HepG2 (cell line): ENCODE measurements around the gene XXYLT1. TPM values are rescaled to one million over a fixed set of nuclear protein-coding genes. Genes with fewer than 3 reads are reported as not detected.

Experiments used
- ATAC-seq: fragments of 200-7000 bp; cut with Tn5 transposase; 3 replicates; pipeline ENCODE4 v1.9.1; 2020; ENCODE audit warnings: mild to moderate bottlenecking, moderate library complexity
- BruUV-seq: library from RNA; stranded (reverse); fragments of 400-500 nt; replicated peaks from 2 replicates; lab custom pipeline; 2021; lab: Mats Ljungman, UMichigan
- CTCF ChIA-PET: fragments of 300-600 bp; formaldehyde crosslinking; extraction: SDS; loops from one replicate; lab custom pipeline; 2021; ENCODE audit warnings: low total read pairs, inconsistent platforms, low intra/inter-chr PET ratio; lab: Yijun Ruan, JAX
- POLR2A ChIA-PET: fragments of 350-600 bp; sonication (Branson Sonifier 250); formaldehyde crosslinking; loops from one replicate; lab custom pipeline; 2020; ENCODE audit warnings: antibody characterized with exemption, inconsistent platforms; lab: Yijun Ruan, JAX
- DNase-seq: peaks from one replicate; pipeline ENCODE4 v3.0.0-alpha.2; 2015; ENCODE audit warnings: low spot score
- FAIRE-seq: peaks from 3 replicates; lab custom pipeline; 2011; peaks lifted over from hg19 to GRCh38; lab: Jason Lieb, UNC
- H2AFZ ChIP-seq: one replicate; pipeline ENCODE4 v1.6.1; 2011; ENCODE audit warnings: low read length, inconsistent platforms
- H3K27ac ChIP-seq: fragments of 300-600 bp; 3 replicates; pipeline ENCODE4 v1.8.0; 2011; ENCODE audit warnings: mixed run types, mild to moderate bottlenecking, mixed read lengths, low read length, inconsistent platforms; ENCODE audit not compliant: insufficient read depth; ENCODE audit errors: extremely low read length
- H3K27me3 ChIP-seq, 2 experiments: fragments of 200-600 bp in 1 of 2; 2 replicates in 1 of 2; 3 replicates in 1 of 2; pipeline versions ENCODE4 v1.6.0 to v1.8.0; 2011; ENCODE audit warnings: low read length in 2 of 2, mild to moderate bottlenecking in 2 of 2, moderate library complexity in 2 of 2, inconsistent platforms in 1 of 2; ENCODE audit not compliant: insufficient read depth in 2 of 2, control insufficient read depth in 1 of 2
- H3K36me3 ChIP-seq, 2 experiments: fragments of 200-600 bp in 1 of 2; replicated peaks in 1 of 2; 2 replicates in 1 of 2; 3 replicates in 1 of 2; pipeline versions ENCODE4 v1.5.1 to v1.8.0; 2011; ENCODE audit warnings: low read length in 2 of 2, inconsistent platforms in 1 of 2; ENCODE audit not compliant: insufficient read depth in 2 of 2, control insufficient read depth in 1 of 2
- H3K4me1 ChIP-seq: 2 replicates; pipeline ENCODE4 v1.5.1; 2012; ENCODE audit warnings: low read length, inconsistent platforms; ENCODE audit not compliant: insufficient read depth
- H3K4me2 ChIP-seq: 2 replicates; pipeline ENCODE4 v1.6.0; 2011; ENCODE audit warnings: low read depth, low read length, inconsistent platforms
- H3K4me3 ChIP-seq, 3 experiments: fragments of 200-600 bp in 1 of 3; sonication (generic), shearing (Covaris generic) in 1 of 3; replicated peaks in 1 of 3; 2 replicates each; pipeline ENCODE4 v1.5.1; 2011 to 2016; ENCODE audit warnings: low read length in 3 of 3, inconsistent platforms in 2 of 3, low read depth in 2 of 3, mild to moderate bottlenecking in 2 of 3, control low read depth in 1 of 3, mixed read lengths in 1 of 3; ENCODE audit not compliant: insufficient read depth in 1 of 3
- H3K79me2 ChIP-seq: one replicate; pipeline ENCODE4 v1.6.1; 2011; ENCODE audit warnings: low read length, inconsistent platforms; ENCODE audit not compliant: insufficient read depth
- H3K9ac ChIP-seq: 2 replicates; pipeline ENCODE4 v1.6.0; 2011; ENCODE audit warnings: mild to moderate bottlenecking, low read depth, low read length, inconsistent platforms; ENCODE audit not compliant: insufficient read depth
- H3K9me3 ChIP-seq: 2 replicates; pipeline ENCODE4 v1.5.1; 2012; ENCODE audit warnings: mild to moderate bottlenecking, low read length
- H4K20me1 ChIP-seq: 2 replicates; pipeline ENCODE4 v1.6.0; 2011; ENCODE audit warnings: inconsistent platforms, mild to moderate bottlenecking, low read length, moderate library complexity; ENCODE audit not compliant: insufficient read depth
- ARNT2 ChIP-seq: sonication (generic); formaldehyde crosslinking; IDR thresholded peaks from 2 replicates; pipeline ENCODE4 v1.8.0; 2022; ENCODE audit warnings: mild to moderate bottlenecking, low read depth, missing genetic modification reagents, moderate library complexity
- EZH2 ChIP-seq: conservative IDR thresholded peaks from 2 replicates; pipeline ENCODE4 v1.6.1; 2012; ENCODE audit warnings: mild to moderate bottlenecking, low read depth, low read length, moderate library complexity
- HNRNPK ChIP-seq: fragments of 200-400 bp; formaldehyde crosslinking; IDR thresholded peaks from 2 replicates; pipeline ENCODE4 v1.6.1; 2018; ENCODE audit warnings: low read length, low read depth, moderate library complexity, mild to moderate bottlenecking; ENCODE audit not compliant: poor library complexity, severe bottlenecking
- PCBP1 ChIP-seq: fragments of 200-400 bp; formaldehyde crosslinking; IDR thresholded peaks from 2 replicates; pipeline ENCODE4 v1.6.1; 2017; ENCODE audit warnings: mild to moderate bottlenecking, low read depth, low read length, borderline replicate concordance
- WIZ ChIP-seq: sonication (generic); formaldehyde crosslinking; IDR thresholded peaks from 2 replicates; pipeline ENCODE4 v1.5.1; 2020; ENCODE audit warnings: mild to moderate bottlenecking, missing genetic modification reagents
- ZNF569 ChIP-seq: sonication (generic); formaldehyde crosslinking; IDR thresholded peaks from 2 replicates; pipeline ENCODE4 v1.5.0; 2020; ENCODE audit warnings: mild to moderate bottlenecking, missing genetic modification reagents, moderate library complexity, borderline replicate concordance
- ZNF784 ChIP-seq: sonication (generic); formaldehyde crosslinking; IDR thresholded peaks from 2 replicates; pipeline ENCODE4 v1.5.1; 2020; ENCODE audit warnings: missing genetic modification reagents, mild to moderate bottlenecking, borderline replicate concordance
- WGBS: methylation state at CpG from one replicate; pipeline ENCODE4 v1.1.6; 2017; ENCODE audit warnings: low lambda C conversion rate; 5-methylcytosine and 5-hydroxymethylcytosine counted together
- in situ Hi-C: cut with HindIII; loops from 2 replicates; pipeline ENCODE4 v1.10.0; 2017; ENCODE audit warnings: low pct_unique_long_range_greater_than_20kb; ENCODE audit not compliant: extremely low pct_ligation_motif_present
- intact Hi-C: fragments of 100-400 bp; cut with micrococcal nuclease; formaldehyde crosslinking; loops from one replicate; pipeline ENCODE4 v1.10.0; 2022; ENCODE audit not compliant: unreplicated experiment
- polyA plus RNA-seq, 8 experiments: library from polyadenylated mRNA; depleted of rRNA in 3 of 8; stranded (reverse) in 7 of 8; unstranded in 1 of 8; fragments of >200 nt; fragmentation: Illumina TruSeq in 4 of 8; extraction: Trizol in 4 of 8; gene quantifications; 2 replicates each; pipeline versions ENCODE4 v1.2.1 to v1.2.3, GENCODE V29; 2011 to 2016; ENCODE audit warnings: low read depth in 4 of 8, missing spikeins in 1 of 8, mixed read lengths in 1 of 8; ENCODE audit not compliant: insufficient read depth in 1 of 8
- total RNA-seq, 5 experiments: library from RNA; depleted of rRNA; stranded (reverse); fragments of >200 nt; fragmentation: Illumina TruSeq; extraction: Trizol; gene quantifications; 2 replicates each; pipeline ENCODE4 v1.2.3, GENCODE V29; 2016; ENCODE audit warnings: low read depth in 1 of 5
- TF ChIP-seq, protein P1 (sequence below): sonication (generic); formaldehyde crosslinking; IDR thresholded peaks from 2 replicates; pipeline ENCODE4 v1.4.0; 2020; ENCODE audit warnings: missing genetic modification reagents
- TF ChIP-seq, protein P2 (sequence below): sonication (generic); formaldehyde crosslinking; IDR thresholded peaks from 2 replicates; pipeline ENCODE4 v1.4.0; 2020; ENCODE audit warnings: missing genetic modification reagents

Gene XXYLT1
- total and polyA plus RNA-seq, 2 of the 13 experiments (the other 11 are each of a cell fraction or from before 2014, with no cell fraction given) = 17.7 to 19.0 TPM

GRCh38 chr3:195101927-195102608, 168.9 kb downstream of the XXYLT1 start:
- Histone ChIP-seq H3K4me3 (no peak overlapping the region), H3K9me3 (no peaks in the 10 kb centered on the region), H3K9ac (no peak overlapping the region), H3K4me1 (peaks cover 38% of the 10 kb centered on the region), H3K79me2 (no peaks in the 10 kb centered on the region), H3K27ac (no peak overlapping the region), H3K27me3 (no peaks in the 10 kb centered on the region), H3K4me2 (no peak overlapping the region), H2AFZ (no peak overlapping the region), H4K20me1 (no peaks in the 10 kb centered on the region), H3K36me3 (no peaks in the 10 kb centered on the region)
- TF ChIP-seq ZNF784 (no peak), HNRNPK (peak; percentile 93), ARNT2 (CRISPR knock-in tag) (no peak), PCBP1 (0 out of 2 replicates have a peak, but pooled peaks have one; percentile 76)
- POLR2A ChIA-PET = no interaction called here
- ATAC-seq (no peak), DNase-seq (no peak), FAIRE-seq (no peak)
- 96% methylated on average over 13 of the region's 13 CpGs for WGBS
- intact Hi-C loops = loop anchor here (10.0 kb wide), 1 partner anchor 67 kb away; no protein-coding TSS in a partner anchor
- CTCF ChIA-PET = no interaction called here
- BruUV-seq = no TSS peak
- in situ Hi-C loops = no loop called here

GRCh38 chr3:195101001-195101583, 169.9 kb downstream of the XXYLT1 start:
- Histone ChIP-seq H3K4me1 (peaks cover 29% of the 10 kb centered on the region), H2AFZ (no peak overlapping the region), H3K36me3 (0 out of 5 replicates have a peak, but pooled peaks cover 0 to 3% of the 10 kb centered on the region in 2 experiments), H3K4me3 (no peak overlapping the region), H3K27me3 (no peaks in the 10 kb centered on the region), H3K9me3 (no peaks in the 10 kb centered on the region), H3K27ac (no peak overlapping the region), H3K79me2 (no peaks in the 10 kb centered on the region), H3K4me2 (no peak overlapping the region), H3K9ac (no peak overlapping the region), H4K20me1 (no peaks in the 10 kb centered on the region)
- intact Hi-C loops (loop anchor here (10.0 kb wide), 1 partner anchor 66 kb away; no protein-coding TSS in a partner anchor), in situ Hi-C loops (no loop called here)
- no peak for FAIRE-seq
- ChIA-PET POLR2A (no interaction called here), CTCF (no interaction called here)
- WGBS = 92% methylated on average over 8 of the region's 8 CpGs
- BruUV-seq = no TSS peak
- TF ChIP-seq HNRNPK (no peak), WIZ (CRISPR knock-in tag) (no peak), EZH2 (no peak), ZNF569 (CRISPR knock-in tag) (no peak)
- TF ChIP-seq, protein P1, sequence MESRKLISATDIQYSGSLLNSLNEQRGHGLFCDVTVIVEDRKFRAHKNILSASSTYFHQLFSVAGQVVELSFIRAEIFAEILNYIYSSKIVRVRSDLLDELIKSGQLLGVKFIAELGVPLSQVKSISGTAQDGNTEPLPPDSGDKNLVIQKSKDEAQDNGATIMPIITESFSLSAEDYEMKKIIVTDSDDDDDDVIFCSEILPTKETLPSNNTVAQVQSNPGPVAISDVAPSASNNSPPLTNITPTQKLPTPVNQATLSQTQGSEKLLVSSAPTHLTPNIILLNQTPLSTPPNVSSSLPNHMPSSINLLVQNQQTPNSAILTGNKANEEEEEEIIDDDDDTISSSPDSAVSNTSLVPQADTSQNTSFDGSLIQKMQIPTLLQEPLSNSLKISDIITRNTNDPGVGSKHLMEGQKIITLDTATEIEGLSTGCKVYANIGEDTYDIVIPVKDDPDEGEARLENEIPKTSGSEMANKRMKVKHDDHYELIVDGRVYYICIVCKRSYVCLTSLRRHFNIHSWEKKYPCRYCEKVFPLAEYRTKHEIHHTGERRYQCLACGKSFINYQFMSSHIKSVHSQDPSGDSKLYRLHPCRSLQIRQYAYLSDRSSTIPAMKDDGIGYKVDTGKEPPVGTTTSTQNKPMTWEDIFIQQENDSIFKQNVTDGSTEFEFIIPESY (CRISPR knock-in tag) = peak; percentile 34; the same call in 1 of the 2 replicates
- TF ChIP-seq, protein P2, sequence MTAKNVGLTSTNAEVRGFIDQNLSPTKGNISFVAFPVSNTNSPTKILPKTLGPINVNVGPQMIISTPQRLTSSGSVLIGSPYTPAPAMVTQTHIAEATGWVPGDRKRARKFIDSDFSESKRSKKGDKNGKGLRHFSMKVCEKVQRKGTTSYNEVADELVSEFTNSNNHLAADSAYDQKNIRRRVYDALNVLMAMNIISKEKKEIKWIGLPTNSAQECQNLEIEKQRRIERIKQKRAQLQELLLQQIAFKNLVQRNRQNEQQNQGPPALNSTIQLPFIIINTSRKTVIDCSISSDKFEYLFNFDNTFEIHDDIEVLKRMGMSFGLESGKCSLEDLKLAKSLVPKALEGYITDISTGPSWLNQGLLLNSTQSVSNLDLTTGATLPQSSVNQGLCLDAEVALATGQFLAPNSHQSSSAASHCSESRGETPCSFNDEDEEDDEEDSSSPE = no peak
- no peak for ATAC-seq
- no peak for DNase-seq
